Measurements from ENCODE around the gene CRABP1. TPM values are rescaled to one million over a fixed set of nuclear protein-coding genes. Genes with fewer than 3 reads are reported as not detected.

The CRABP1 gene
- total RNA-seq, 4 donors from 2014 or later: 2.1 TPM; not detected in 3

DNA sequence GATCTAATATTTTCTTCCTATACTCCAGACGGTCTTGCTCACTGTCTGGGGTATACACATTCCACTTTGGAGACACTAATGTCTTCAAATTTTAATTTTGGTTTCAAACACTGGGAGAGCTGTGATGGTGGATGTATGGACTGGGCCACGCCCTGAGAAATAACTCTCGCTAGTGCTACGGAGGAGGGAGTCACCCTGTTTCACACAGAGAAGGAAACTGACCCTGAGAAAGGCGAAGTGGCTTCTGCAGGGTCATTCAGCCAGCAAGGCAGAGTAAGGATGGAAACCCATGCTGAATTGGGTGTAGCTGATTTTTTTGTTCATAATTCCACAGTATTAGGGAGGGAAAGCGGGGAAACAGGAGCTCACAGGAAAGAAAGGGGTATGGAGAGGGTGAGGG is 32.2 kb upstream of the CRABP1 start:
- Histone ChIP-seq H3K27me3 (peaks cover 0 to 4% of the 10 kb centered on the region in 2 donors), H3K4me1 (peaks cover 0 to 5% (median 0%) of the 10 kb centered on the region in 4 donors), H3K36me3 (no peaks in the 10 kb centered on the region), H3K27ac (no peak overlapping the region), H3K4me3 (no peak overlapping the region), H3K9me3 (no peaks in the 10 kb centered on the region)
- DNase-seq: no peak
- TF ChIP-seq, protein P1, sequence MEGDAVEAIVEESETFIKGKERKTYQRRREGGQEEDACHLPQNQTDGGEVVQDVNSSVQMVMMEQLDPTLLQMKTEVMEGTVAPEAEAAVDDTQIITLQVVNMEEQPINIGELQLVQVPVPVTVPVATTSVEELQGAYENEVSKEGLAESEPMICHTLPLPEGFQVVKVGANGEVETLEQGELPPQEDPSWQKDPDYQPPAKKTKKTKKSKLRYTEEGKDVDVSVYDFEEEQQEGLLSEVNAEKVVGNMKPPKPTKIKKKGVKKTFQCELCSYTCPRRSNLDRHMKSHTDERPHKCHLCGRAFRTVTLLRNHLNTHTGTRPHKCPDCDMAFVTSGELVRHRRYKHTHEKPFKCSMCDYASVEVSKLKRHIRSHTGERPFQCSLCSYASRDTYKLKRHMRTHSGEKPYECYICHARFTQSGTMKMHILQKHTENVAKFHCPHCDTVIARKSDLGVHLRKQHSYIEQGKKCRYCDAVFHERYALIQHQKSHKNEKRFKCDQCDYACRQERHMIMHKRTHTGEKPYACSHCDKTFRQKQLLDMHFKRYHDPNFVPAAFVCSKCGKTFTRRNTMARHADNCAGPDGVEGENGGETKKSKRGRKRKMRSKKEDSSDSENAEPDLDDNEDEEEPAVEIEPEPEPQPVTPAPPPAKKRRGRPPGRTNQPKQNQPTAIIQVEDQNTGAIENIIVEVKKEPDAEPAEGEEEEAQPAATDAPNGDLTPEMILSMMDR (IDR thresholded peaks at IDR 0.05): no peak
- TF ChIP-seq POLR2A (IDR thresholded peaks at IDR 0.05): no peak

DNA sequence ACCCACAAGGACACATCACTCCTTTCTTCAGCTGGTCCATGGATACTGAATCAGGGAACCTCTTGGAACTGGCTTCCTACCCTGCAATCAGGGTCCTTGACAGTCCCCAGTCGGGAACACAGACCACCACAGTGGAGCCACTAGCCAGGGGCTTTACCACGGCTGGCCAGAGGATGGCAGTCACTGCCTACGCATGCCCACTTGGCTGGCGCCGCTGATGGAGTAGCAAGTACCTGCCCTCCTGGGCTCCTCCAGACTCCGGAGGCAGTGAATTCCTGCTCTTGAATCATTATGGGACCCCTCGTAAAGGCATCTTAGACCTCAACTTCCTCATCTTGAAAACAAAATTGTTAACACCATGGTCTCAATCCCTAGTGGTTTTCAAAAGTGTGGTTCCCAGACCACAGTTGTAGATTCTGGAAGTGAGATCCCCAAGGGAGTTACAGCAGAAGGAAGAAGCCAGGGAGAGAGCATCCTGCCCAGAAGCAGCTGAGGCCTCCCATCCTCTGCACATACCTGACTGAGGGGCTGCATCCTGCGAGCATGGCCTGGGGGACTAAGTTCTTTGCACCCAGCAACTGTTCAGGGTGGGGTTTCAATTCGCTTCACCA is 31.6 kb upstream of the CRABP1 start:
- Histone ChIP-seq H3K36me3 (no peaks in the 10 kb centered on the region), H3K27me3 (peaks cover 0 to 4% of the 10 kb centered on the region in 2 donors)
- TF ChIP-seq, protein P1 (IDR thresholded peaks at IDR 0.05): peak in 4 of 6 experiments; percentile 64 to 92 (median 90)
- no peak for TF ChIP-seq POLR2A (IDR thresholded peaks at IDR 0.05)

DNA sequence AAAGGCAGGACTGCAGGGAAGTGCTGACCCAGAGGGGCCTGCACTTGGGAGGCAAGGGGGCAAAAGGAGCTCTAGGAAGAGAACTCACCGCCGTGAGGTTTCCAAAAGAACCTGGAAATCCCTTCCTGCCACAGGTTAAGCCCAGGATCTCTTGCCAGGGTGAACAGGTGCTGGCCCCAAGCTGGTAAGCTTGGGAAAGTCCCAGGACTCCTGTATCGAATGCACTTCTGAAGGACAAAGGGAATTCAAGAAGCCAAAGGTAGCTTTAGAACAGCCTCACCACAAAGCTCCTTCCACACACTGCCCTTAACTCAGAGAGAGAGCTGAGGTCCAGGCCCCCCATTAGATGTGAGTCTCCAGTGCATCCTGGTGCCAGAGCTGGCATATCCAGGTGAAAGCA is 28.9 kb upstream of the CRABP1 start:
- Histone ChIP-seq H3K36me3 (no peaks in the 10 kb centered on the region), H3K27me3 (no peaks in the 10 kb centered on the region), H3K27ac (no peak overlapping the region), H3K4me1 (peaks cover 0 to 9% (median 2%) of the 10 kb centered on the region in 4 donors), H3K9me3 (no peaks in the 10 kb centered on the region), H3K4me3 (no peak overlapping the region)
- no peak for DNase-seq
- no peak for TF ChIP-seq POLR2A (IDR thresholded peaks at IDR 0.05)
- TF ChIP-seq, protein P1 (IDR thresholded peaks at IDR 0.05): no peak

More for the DNA sequence above, 31.6 kb upstream of the CRABP1 start:
- peak; percentile 20 to 82 (median 80) for DNase-seq
- H3K9me3 ChIP-seq: no peaks in the 10 kb centered on the region
- no peak overlapping the region for H3K4me3 ChIP-seq
- H3K4me1 ChIP-seq: peaks cover 0 to 5% (median 0%) of the 10 kb centered on the region in 4 donors
- H3K27ac ChIP-seq: no peak overlapping the region

DNA sequence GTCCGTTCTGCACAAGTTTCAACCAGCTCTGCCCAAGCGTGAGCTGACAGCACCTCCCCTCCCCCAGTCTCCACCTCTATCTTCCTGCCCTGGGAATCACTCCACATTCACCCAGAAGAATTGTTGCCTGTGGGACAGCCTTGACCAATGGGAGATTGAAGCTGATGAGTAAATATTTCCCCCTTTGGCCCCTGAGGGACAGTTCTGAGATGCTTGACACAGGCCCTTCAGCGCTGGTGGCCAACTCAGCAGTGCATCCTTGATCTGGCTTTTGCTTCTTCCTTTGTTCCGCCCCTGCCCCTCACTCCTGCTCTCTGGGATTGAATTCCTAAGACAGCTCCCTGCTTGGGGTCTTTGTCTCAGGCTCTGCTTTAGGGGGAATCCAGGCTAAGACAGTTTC is 27.6 kb upstream of the CRABP1 start:
- H3K27ac ChIP-seq: no peak overlapping the region
- TF ChIP-seq, protein P1 (IDR thresholded peaks at IDR 0.05): no peak
- TF ChIP-seq POLR2A (IDR thresholded peaks at IDR 0.05): no peak
- H3K36me3 ChIP-seq: no peaks in the 10 kb centered on the region
- DNase-seq: no peak
- no peaks in the 10 kb centered on the region for H3K9me3 ChIP-seq
- H3K4me1 ChIP-seq: peaks cover 0 to 14% (median 5%) of the 10 kb centered on the region in 4 donors
- no peak overlapping the region for H3K4me3 ChIP-seq
- H3K27me3 ChIP-seq: no peaks in the 10 kb centered on the region

DNA sequence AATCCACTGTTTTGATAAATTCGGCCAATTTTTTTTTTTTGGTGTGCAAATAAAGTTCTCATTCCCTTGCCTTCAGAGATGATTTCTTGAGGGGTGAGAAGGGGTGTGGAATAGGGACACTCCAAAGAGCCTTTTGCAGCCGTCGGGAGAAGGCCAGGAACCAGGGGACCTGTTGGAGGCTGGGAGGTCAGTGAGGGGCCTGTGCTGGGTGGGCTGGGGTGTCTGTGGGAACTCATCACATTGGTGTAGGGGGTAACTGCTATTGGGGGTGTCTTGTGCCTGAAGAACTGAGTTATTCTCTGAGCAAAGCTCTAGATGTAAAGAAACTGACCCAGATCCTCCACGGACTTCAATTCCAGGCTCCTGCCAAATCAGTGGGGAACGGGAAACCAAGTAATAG is 27.2 kb upstream of the CRABP1 start:
- no peak for TF ChIP-seq POLR2A (IDR thresholded peaks at IDR 0.05)
- TF ChIP-seq, protein P1 (IDR thresholded peaks at IDR 0.05): no peak
- no peaks in the 10 kb centered on the region for H3K9me3 ChIP-seq
- H3K36me3 ChIP-seq: no peaks in the 10 kb centered on the region
- H3K4me1 ChIP-seq: peaks cover 0 to 14% (median 5%) of the 10 kb centered on the region in 4 donors
- no peak overlapping the region for H3K27ac ChIP-seq
- no peaks in the 10 kb centered on the region for H3K27me3 ChIP-seq
- DNase-seq: no peak
- H3K4me3 ChIP-seq: no peak overlapping the region

All from Peyer's patch (tissue), 4 donors.